OCI-LY3 (cell line): ENCODE measurements around the gene CHD5.

ENCODE experiments used
- H2AFZ ChIP-seq: fragments of 200-600, 300-600 bp; shearing (Covaris generic); 2 replicates; pipeline ENCODE4 v1.6.0; 2014; ENCODE audit warnings: antibody characterized with exemption, low read depth, low read length
- H3K27ac ChIP-seq: fragments of 200-600, 300-600 bp; sonication (generic); 2 replicates; pipeline ENCODE4 v1.5.1; 2014; ENCODE audit warnings: mild to moderate bottlenecking, low read length, moderate library complexity, mixed read lengths
- H3K27me3 ChIP-seq: fragments of 200-600, 300-600 bp; sonication (generic); 2 replicates; pipeline ENCODE4 v1.6.1; 2014; ENCODE audit warnings: low read depth, low read length, mixed read lengths
- H3K36me3 ChIP-seq: fragments of 200-600, 300-600 bp; sonication (generic); replicated peaks from 2 replicates; pipeline ENCODE3; 2014; ENCODE audit warnings: low read depth, low read length, mixed read lengths
- H3K4me1 ChIP-seq: fragments of 300-600, 200-600 bp; sonication (generic); 2 replicates; pipeline ENCODE4 v1.6.1; 2014; ENCODE audit warnings: low read length, mixed read lengths
- H3K4me2 ChIP-seq: fragments of 200-600, 300-600 bp; sonication (generic); 2 replicates; pipeline ENCODE4 v1.6.1; 2014; ENCODE audit warnings: low read length, mixed read lengths
- H3K4me3 ChIP-seq: fragments of 300-600, 200-600 bp; sonication (generic); 2 replicates; pipeline ENCODE4 v1.5.1; 2014; ENCODE audit warnings: antibody characterized with exemption, mild to moderate bottlenecking, low read length, moderate library complexity
- H3K79me2 ChIP-seq: fragments of 300-600, 200-600 bp; shearing (Covaris generic); 2 replicates; pipeline ENCODE4 v1.6.1; 2014; ENCODE audit warnings: mild to moderate bottlenecking, low read length, mixed read lengths
- H3K9ac ChIP-seq: fragments of 300-600, 200-600 bp; shearing (Covaris generic); 2 replicates; pipeline ENCODE4 v1.6.0; 2014; ENCODE audit warnings: mild to moderate bottlenecking, low read length, moderate library complexity
- H3K9me3 ChIP-seq: fragments of 200-600, 300-600 bp; shearing (Covaris generic); 2 replicates; pipeline ENCODE4 v1.6.1; 2014; ENCODE audit warnings: low read length, mixed read lengths; ENCODE audit not compliant: insufficient read depth
- H4K20me1 ChIP-seq: fragments of 200-600, 300-600 bp; sonication (generic); 2 replicates; pipeline ENCODE4 v1.6.1; 2016; ENCODE audit warnings: low read length, mixed read lengths; ENCODE audit not compliant: insufficient read depth
- CTCF ChIP-seq: fragments of 200-600, 300-600 bp; sonication (generic); IDR thresholded peaks from 2 replicates; pipeline ENCODE4 v1.5.1; 2014; ENCODE audit warnings: antibody characterized with exemption, low read length, low read depth
- EZH2phosphoT487 ChIP-seq: fragments of 200-600 bp; shearing (Covaris generic); IDR thresholded peaks from 2 replicates; pipeline ENCODE4 v1.6.1; 2018; ENCODE audit warnings: antibody characterized with exemption, mixed run types, low read depth

The CHD5 gene

DNA sequence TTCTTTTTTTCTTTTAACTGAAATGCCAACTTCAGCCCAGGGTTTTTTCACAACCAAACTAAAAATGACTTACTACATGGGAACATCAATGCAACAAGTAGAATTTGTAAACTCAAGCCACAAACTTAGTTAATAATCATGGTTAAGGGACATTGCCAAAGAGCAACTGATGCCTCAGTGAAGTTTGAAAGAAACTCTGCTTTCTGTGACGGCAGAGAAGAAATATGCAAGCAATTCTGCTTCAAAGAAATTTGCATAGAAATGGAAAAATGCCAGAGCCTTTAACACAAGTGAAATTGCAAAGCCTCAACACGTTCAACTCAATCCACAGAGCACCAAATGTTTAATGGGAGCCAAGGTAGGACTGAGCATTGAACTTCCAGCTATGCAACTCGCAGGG lies 5.0 kb upstream of the CHD5 start:
- peaks cover 31% of the 10 kb centered on the region for H4K20me1 ChIP-seq
- no peaks in the 10 kb centered on the region for H3K9me3 ChIP-seq
- H3K27me3 ChIP-seq = no peaks in the 10 kb centered on the region
- no peak overlapping the region for H2AFZ ChIP-seq
- H3K27ac ChIP-seq = no peak overlapping the region
- H3K36me3 ChIP-seq = peaks cover 23% of the 10 kb centered on the region
- no peak overlapping the region for H3K4me2 ChIP-seq
- H3K4me1 ChIP-seq = no peaks in the 10 kb centered on the region
- no peak for TF ChIP-seq EZH2phosphoT487
- no peak for TF ChIP-seq CTCF
- H3K4me3 ChIP-seq = no peak overlapping the region
- H3K79me2 ChIP-seq = peaks cover 34% of the 10 kb centered on the region
- H3K9ac ChIP-seq = no peak overlapping the region

- TF ChIP-seq CTCF (no peak), EZH2phosphoT487 (no peak)
- Histone ChIP-seq H3K4me1 (no peaks in the 10 kb centered on the region), H3K79me2 (peaks cover 25% of the 10 kb centered on the region), H3K27me3 (no peaks in the 10 kb centered on the region), H3K27ac (no peak overlapping the region), H3K9me3 (no peaks in the 10 kb centered on the region), H3K4me3 (no peak overlapping the region), H3K4me2 (no peak overlapping the region), H3K36me3 (peaks cover 23% of the 10 kb centered on the region), H4K20me1 (peaks cover 28% of the 10 kb centered on the region), H3K9ac (no peak overlapping the region), H2AFZ (no peak overlapping the region)
These were observed 4.1 kb upstream of the CHD5 start for GRCh38 chr1:6184083-6184783.

- H3K9ac ChIP-seq = no peak overlapping the region
- TF ChIP-seq CTCF (no peak), EZH2phosphoT487 (no peak)
- H3K4me3 ChIP-seq = no peak overlapping the region
- H3K79me2 ChIP-seq = peaks cover 18% of the 10 kb centered on the region
- H3K27ac ChIP-seq = no peak overlapping the region
- peaks cover 20% of the 10 kb centered on the region for H3K36me3 ChIP-seq
- H3K27me3 ChIP-seq = no peaks in the 10 kb centered on the region
- no peaks in the 10 kb centered on the region for H3K4me1 ChIP-seq
- H2AFZ ChIP-seq = no peak overlapping the region
- H4K20me1 ChIP-seq = peaks cover 26% of the 10 kb centered on the region
- H3K9me3 ChIP-seq = no peaks in the 10 kb centered on the region
- H3K4me2 ChIP-seq = no peak overlapping the region
These were observed 3.4 kb upstream of the CHD5 start for GRCh38 chr1:6183520-6183989.

- Histone ChIP-seq H3K27ac (no peak overlapping the region), H4K20me1 (peaks cover 12% of the 10 kb centered on the region), H3K4me3 (no peak overlapping the region), H3K27me3 (no peaks in the 10 kb centered on the region), H3K36me3 (peaks cover 16% of the 10 kb centered on the region), H3K9me3 (no peaks in the 10 kb centered on the region), H3K79me2 (peaks cover 4% of the 10 kb centered on the region; the same call in 1 of the 2 replicates), H3K9ac (no peak overlapping the region), H2AFZ (no peak overlapping the region), H3K4me1 (no peaks in the 10 kb centered on the region), H3K4me2 (no peak overlapping the region)
- TF ChIP-seq CTCF (no peak), EZH2phosphoT487 (no peak)
These were observed 1.2 kb upstream of the CHD5 start for GRCh38 chr1:6181347-6181770.
